ENCODE data around the gene UCP3.

The UCP3 gene

GRCh38 chr11:74008373-74009229 lies at the start of gene UCP3:
TSS of gene UCP3 (minus strand) at chr11:74009085. CDS start at chr11:74007042, 2,043 bp downstream.
- no peak for DNase-seq (ENCODE audit: low read depth in 2 of 2)

GRCh38 chr11:74057249-74058151 lies 48.6 kb upstream of the UCP3 start:
- no peak for DNase-seq (ENCODE audit: low read depth in 2 of 2)

GRCh38 chr11:74055938-74056337 lies 47.1 kb upstream of the UCP3 start:
- no peak for DNase-seq (ENCODE audit: low read depth in 2 of 2)

DNA sequence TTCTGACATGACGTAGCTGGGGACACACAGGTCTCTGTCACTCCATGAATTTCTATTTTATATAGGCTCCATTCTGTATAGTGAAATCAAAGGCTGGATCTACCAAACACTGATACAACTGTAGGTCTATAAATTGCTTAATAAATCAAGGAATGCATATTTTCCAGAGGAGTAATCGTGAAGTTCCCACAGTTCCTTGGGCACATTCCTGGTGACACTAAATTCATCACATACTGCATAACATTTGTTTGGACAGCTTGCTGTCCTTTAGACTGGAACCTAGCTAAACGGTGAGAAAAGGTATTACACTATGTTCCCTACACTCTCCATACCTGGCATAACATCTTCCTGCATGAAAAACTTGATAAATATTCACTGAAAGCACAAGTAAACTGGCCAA lies 41.6 kb upstream of the UCP3 start:
- no peak for DNase-seq (ENCODE audit: low read depth in 2 of 2)

DNA sequence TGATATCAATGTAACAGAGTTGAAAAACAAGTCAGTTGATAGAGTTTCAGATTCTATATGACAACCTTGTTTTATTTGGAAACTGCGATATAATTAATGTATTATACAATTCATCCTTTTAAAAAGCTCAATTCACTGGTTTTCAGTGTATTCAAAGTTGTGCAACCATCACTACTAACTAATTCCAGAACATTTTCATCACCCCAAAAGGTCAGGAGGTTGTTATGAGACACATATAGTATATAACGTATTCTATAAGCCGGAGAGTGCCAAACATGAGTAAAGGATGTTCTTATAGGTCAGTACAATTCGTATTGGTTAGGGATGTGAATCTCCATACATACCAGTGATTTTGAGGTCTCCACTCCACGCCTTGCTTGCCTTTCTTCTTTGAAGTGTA lies 40.1 kb upstream of the UCP3 start:
- DNase-seq (ENCODE audit: low read depth in 2 of 2): no peak

DNA sequence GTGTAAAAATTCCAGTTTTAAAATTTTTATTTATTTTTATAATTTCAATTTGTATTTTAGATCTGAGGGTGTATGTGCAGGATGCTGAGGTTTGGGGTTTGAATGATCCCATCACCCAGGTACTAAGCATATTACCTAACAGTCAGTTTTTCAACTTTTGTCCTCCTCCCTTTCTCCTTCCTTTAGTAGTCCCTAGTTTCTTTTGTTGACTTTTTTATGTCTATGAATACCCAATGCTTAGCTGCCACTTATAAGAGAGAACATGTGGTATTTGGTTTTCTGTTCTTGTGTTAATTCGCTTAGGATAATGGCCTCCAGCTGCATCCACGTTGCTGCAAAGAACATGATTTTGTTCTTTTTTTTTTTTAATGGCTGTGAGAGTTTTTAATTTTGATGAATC lies 35.7 kb upstream of the UCP3 start:
- no peak for DNase-seq (ENCODE audit: low read depth in 2 of 2)

DNA sequence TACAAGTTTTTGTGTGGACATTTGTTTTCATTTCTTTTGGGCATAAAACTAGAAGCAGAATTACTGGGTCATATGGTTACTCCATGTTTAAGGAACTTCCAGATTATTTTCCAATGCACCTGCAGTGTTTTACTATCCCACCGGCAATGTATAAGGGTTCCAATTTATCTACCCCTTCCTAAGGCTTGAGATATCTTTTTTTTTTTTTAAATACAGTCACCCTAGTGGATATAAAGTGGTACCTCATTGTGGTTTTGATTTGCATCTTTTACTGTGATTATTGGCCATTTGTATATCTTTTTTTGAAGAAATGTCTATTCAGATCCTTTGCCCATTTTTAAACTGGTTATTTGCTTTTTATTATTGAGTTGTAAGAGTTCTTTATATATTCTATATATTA lies 34.6 kb upstream of the UCP3 start:
- no peak for DNase-seq (ENCODE audit: low read depth in 2 of 2)

GRCh38 chr11:74037309-74037708 lies 28.4 kb upstream of the UCP3 start:
- DNase-seq (ENCODE audit: low read depth in 2 of 2): no peak

DNA sequence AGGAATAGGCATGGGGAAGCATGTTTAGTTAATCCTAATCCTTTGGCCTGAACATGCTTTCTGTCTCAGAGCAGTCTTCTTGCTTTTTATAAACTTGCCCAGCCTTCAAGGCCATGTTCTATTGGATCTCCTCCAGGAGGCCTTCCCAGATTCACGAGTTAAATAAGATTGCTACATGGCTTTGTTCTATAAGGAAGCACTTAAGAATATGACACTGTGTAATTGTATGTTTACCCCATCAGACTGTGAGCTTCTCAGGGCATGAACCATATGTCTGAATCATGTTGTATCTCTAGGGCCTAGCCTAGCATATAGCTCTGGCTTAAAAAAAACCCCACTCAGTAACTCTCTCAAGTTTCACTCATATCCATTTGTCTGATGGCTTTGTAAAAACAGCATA lies 26.4 kb upstream of the UCP3 start:
- no peak for DNase-seq (ENCODE audit: low read depth in 2 of 2)

- no peak for DNase-seq (ENCODE audit: low read depth in 2 of 2)
These were observed 24.2 kb upstream of the UCP3 start for GRCh38 chr11:74033046-74033445.

- DNase-seq (ENCODE audit: low read depth in 2 of 2): no peak
These were observed 22.1 kb upstream of the UCP3 start for GRCh38 chr11:74030723-74031676.

DNA sequence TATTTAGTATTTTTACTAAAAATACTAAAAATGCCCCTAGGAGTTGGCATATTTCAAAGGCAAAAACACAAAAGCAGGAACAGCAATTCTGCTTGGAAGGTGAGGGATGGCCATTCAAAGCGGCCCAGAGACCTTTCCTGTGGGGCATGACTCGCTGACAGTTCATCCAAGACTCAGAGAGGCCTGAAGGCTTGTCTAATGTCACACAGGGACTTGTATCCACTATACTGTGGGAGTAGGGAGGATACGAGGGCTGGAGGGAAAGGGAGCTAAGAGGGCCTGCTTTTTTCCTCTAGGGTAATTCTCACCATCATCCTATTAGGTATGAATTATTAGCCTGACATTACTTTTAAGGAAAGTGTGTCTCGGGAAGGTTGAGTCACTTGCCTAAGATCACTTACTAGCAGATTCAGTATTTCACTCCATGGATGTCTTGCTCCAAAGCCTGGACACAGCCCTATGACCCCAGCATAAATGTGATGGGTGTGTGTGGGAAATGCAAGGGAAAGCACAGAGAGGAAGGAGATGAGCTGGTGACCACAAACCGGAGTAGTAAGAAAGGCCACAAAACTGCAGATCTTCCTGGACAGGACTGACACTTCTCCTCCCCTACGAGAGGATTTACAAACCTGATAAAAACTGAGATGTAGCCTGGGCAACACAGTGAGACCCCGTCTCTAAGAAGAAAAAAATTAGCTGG lies 16.7 kb upstream of the UCP3 start:
- no peak for DNase-seq (ENCODE audit: low read depth in 2 of 2)

DNA sequence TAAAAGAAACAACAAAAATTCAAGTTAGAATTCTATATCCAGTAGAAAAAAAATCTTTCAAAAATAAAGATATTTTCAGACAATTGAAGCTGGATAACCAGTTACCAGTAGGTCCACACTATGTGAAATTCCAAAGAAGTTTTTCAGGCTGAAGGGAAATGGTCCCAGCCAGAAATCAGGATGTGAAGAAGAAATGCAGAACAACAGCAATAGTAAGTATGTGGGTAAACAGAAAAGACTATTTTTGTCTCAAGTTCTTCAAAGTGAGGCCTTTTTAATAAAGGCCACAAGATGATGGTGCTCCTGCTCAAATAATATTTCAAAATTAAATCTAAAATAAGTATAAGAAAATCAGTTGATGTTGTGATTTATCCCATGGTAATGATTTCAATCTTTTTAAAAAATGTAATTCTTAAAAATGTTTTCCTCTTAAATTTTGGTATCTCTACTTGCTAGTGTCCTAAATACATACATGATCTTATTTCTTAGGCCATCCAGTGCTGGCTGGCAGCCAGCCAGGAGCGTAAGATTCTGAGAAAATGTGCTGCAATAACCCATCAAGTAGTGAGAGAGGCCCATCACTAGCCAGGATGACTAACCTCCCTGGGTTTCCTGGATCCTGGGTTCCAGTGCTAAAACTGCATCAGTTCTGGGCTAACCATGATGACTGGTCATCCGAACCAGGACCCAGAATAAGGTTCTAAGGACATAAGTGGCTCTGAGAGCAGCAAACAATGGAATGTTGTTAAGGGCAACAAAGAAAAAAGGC lies 15.6 kb upstream of the UCP3 start:
- peak in 1 of 2 donors; percentile 57 for DNase-seq (ENCODE audit: low read depth in 2 of 2)

- no peak for DNase-seq (ENCODE audit: low read depth in 2 of 2)
These were observed 14.4 kb upstream of the UCP3 start for GRCh38 chr11:74023276-74023675.

DNA sequence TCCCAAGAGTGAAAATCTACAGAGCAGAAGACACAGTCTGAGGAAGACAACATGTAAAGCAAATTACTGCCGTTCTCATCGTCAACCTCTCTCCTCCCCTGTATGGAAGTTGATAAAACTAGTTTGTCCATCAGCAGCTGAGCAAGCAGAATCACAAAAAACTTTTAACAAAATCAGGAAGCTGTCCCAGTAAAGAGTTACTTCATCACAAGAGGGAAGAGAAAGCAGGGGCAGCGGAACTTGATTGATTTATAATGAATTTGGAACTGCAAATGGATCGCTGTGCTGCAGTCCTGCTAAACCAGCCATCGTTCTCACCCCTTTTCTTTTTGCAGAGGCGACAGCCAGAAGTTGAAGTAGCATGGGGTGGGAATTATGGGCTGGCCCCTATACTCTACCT lies 13.7 kb upstream of the UCP3 start:
- DNase-seq (ENCODE audit: low read depth in 2 of 2): no peak

GRCh38 chr11:74021998-74022397 lies 13.1 kb upstream of the UCP3 start:
- no peak for DNase-seq (ENCODE audit: low read depth in 2 of 2)

DNA sequence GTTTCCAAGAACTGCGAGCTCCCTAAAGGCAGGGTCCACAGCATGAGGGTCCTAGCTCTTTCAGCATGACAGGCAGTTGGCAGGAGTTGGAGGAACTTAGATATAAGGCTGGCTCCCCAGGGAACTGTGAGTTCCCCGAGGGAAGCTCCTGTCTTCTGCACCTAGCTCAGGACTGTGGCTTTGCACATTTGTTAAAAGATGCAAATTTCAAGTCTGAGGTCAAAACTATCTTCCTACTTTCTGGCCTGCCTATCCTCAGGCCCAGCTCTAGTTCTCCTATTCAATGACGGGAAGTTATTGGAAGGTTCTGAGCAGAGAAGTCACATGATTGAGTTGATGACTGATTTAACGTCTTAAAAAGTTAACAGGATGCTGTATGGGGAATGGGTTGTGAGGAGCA lies 11.7 kb upstream of the UCP3 start:
- DNase-seq (ENCODE audit: low read depth in 2 of 2): no peak

DNA sequence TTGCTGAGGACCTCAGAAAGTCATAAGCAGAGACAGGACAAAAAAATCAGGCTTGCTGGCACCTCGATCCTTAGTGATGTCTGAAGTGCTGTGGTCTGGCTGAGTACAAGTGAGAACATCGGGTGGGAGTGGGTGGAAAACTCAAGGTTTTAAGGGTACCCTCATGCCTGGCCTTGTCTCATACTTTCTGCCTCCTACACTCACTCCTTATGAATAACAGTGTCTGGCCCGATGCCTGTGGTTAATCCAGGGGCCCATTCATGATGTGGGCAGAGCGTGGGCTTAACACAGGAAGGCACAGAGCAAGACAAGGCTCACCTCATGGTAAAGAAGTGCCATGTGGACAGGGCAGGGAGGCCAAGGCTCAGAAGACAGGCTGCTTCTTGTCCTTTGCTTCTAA lies 11.0 kb upstream of the UCP3 start:
- DNase-seq (ENCODE audit: low read depth in 2 of 2): peak; percentile 59 to 76

- DNase-seq (ENCODE audit: low read depth in 2 of 2): no peak
These were observed 10.3 kb upstream of the UCP3 start for GRCh38 chr11:74019104-74019738.
